ENCODE data around the gene ROBO1. TPM values are rescaled to one million over a fixed set of nuclear protein-coding genes. Genes with fewer than 3 reads are reported as not detected.

Gene ROBO1
- total RNA-seq, 1 donor from 2014 or later: 43.7 TPM

DNA sequence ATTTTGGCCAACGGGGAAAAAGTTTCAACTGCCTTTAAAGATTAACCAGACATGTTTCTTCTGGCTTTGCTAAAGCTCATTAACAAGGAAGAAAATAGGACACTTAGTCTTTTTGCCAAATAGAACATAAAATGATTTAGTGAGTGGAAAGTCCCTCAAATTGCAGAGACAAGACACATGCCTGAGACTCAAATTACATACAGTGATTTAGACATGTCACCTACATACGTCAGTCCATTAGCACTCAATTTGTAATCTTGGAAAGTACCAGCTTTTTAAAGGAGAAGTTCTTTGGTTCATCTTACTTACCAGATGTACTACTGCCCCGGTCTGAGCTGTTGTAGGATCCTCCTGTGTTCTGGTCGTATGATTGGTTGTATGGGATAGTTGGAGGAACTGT, 1134.2 kb downstream of the ROBO1 start:
- H3K27ac Mint-ChIP-seq (ENCODE audit: unreplicated experiment): no peak overlapping the region

DNA sequence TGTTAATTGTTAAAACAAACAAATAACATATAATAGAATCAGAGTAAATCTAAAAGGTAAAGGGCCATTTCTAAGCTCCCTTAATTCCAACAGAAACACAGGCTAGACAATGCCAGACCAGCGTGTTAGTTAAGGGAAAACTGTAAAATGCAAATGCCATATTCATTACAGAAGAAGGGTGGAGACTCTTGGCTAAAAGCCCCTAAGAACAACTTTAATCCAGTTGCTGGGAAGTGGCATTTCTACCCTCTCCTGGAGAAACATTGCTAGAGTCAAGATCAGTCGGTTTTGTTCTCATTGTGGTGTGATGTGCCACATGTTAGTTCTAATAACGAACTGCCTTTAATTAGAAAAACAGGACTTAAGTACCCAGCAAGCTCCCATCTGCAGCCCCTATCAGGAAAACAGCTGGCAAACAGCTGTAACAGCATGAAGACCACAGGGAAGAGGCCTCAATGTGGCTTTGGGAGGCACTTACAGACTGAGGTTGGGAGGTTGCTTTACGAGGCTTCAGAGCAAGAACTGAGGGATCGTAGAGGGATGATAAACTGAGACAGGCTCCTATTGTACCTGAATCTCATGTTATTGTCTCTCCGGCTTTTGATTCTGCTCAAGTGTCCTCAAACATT, 1134.8 kb downstream of the ROBO1 start:
- H3K9me3 Mint-ChIP-seq (ENCODE audit: low read depth): no peaks in the 10 kb centered on the region
- no peak for DNase-seq (ENCODE audit: low spot score)

More for the DNA sequence above, 1134.2 kb downstream of the ROBO1 start:
- Mint-ChIP-seq H3K9me3 (ENCODE audit: low read depth) (no peaks in the 10 kb centered on the region), H3K4me3 (ENCODE audit: unreplicated experiment) (no peak overlapping the region), H3K36me3 (ENCODE audit: low read depth) (peaks cover 5% of the 10 kb centered on the region), H3K4me1 (ENCODE audit: low read depth) (no peaks in the 10 kb centered on the region), H3K27me3 (ENCODE audit: low read depth) (no peaks in the 10 kb centered on the region)
- DNase-seq (ENCODE audit: low spot score): no peak
- no peak for TF ChIP-seq CTCF (IDR thresholded peaks at IDR 0.05)

GRCh38 chr3:78629544-78629943, 1138.3 kb downstream of the ROBO1 start:
- H3K27ac Mint-ChIP-seq (ENCODE audit: unreplicated experiment): no peak overlapping the region
- H3K4me1 Mint-ChIP-seq (ENCODE audit: low read depth): no peaks in the 10 kb centered on the region
- H3K36me3 Mint-ChIP-seq (ENCODE audit: low read depth): peaks cover 12% of the 10 kb centered on the region
- DNase-seq (ENCODE audit: low spot score): no peak
- no peak overlapping the region for H3K4me3 Mint-ChIP-seq (ENCODE audit: unreplicated experiment)
- TF ChIP-seq CTCF (IDR thresholded peaks at IDR 0.05): no peak
- H3K27me3 Mint-ChIP-seq (ENCODE audit: low read depth): no peaks in the 10 kb centered on the region
- no peaks in the 10 kb centered on the region for H3K9me3 Mint-ChIP-seq (ENCODE audit: low read depth)

More for the DNA sequence above, 1134.8 kb downstream of the ROBO1 start:
- TF ChIP-seq CTCF (IDR thresholded peaks at IDR 0.05): no peak
- Mint-ChIP-seq H3K4me3 (ENCODE audit: unreplicated experiment) (no peak overlapping the region), H3K27ac (ENCODE audit: unreplicated experiment) (no peak overlapping the region), H3K27me3 (ENCODE audit: low read depth) (no peaks in the 10 kb centered on the region), H3K4me1 (ENCODE audit: low read depth) (no peaks in the 10 kb centered on the region), H3K36me3 (ENCODE audit: low read depth) (peaks cover 6% of the 10 kb centered on the region)

DNA sequence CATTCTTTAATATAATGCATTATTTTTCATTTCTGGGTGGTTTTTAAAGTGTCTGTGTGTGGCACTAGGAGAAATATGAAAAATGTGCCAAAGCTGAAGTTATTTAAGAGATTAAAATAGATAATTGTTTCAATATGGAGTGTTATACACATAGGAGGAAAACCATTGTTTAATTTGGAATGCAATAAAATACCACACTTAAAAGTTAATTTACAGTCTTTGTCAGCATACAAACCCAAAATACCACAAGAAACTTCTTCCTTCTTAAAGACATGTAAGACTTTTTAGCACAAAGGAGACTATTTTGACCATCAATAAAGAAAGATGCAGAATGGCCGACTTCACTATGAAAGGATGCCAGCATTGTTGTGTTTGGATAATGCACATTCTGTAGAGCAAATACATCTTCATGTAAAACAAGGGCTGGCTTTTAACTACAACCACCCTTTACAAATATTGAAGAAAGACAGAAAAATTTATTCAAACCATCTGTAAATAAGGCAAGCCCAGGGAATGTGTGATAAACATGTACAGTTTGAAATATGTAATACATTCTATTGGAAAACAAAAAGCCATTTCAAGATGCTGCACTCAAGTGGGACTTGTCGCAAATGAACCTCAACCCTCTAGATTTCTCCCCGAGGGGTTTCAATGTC, 1146.6 kb downstream of the ROBO1 start:
- Mint-ChIP-seq H3K4me3 (ENCODE audit: unreplicated experiment) (no peak overlapping the region), H3K36me3 (ENCODE audit: low read depth) (peaks cover 5% of the 10 kb centered on the region), H3K4me1 (ENCODE audit: low read depth) (no peaks in the 10 kb centered on the region), H3K9me3 (ENCODE audit: low read depth) (no peaks in the 10 kb centered on the region), H3K27me3 (ENCODE audit: low read depth) (no peaks in the 10 kb centered on the region), H3K27ac (ENCODE audit: unreplicated experiment) (no peak overlapping the region)
- TF ChIP-seq CTCF (IDR thresholded peaks at IDR 0.05): no peak
- DNase-seq (ENCODE audit: low spot score): no peak

- peaks cover 8% of the 10 kb centered on the region for H3K36me3 Mint-ChIP-seq (ENCODE audit: low read depth)
- H3K27ac Mint-ChIP-seq (ENCODE audit: unreplicated experiment): no peak overlapping the region
- no peak overlapping the region for H3K4me3 Mint-ChIP-seq (ENCODE audit: unreplicated experiment)
- no peaks in the 10 kb centered on the region for H3K9me3 Mint-ChIP-seq (ENCODE audit: low read depth)
- TF ChIP-seq CTCF (IDR thresholded peaks at IDR 0.05): no peak
- no peak for DNase-seq (ENCODE audit: low spot score)
- no peaks in the 10 kb centered on the region for H3K27me3 Mint-ChIP-seq (ENCODE audit: low read depth)
- peaks cover 5% of the 10 kb centered on the region for H3K4me1 Mint-ChIP-seq (ENCODE audit: low read depth)
Measured at GRCh38 chr3:78614486-78614885, 1153.3 kb downstream of the ROBO1 start.
